Urothelium cell line (cell line): ENCODE data around the gene MAPK1IP1L.
"Not testable (repeated sequence)": the region's sequence is repeated elsewhere in the genome, so short reads cannot be mapped to it uniquely, and the experiment has no call there.

Source experiments
- DNase-seq: peaks from one replicate; pipeline ENCODE4 v3.0.0; 2011; ENCODE audit warnings: low spot score, mixed read lengths
- FAIRE-seq: peaks from 2 replicates; lab custom pipeline; 2011; peaks lifted over from hg19 to GRCh38; lab: Jason Lieb, UNC

MAPK1IP1L gene

GRCh38 chr14:55051423-55052268, at the start of gene MAPK1IP1L:
TSS of gene MAPK1IP1L (plus strand) at chr14:55051647. CDS start at chr14:55061684, 10,037 bp downstream.
- peak; percentile 96 for FAIRE-seq
- peak; percentile 100 for DNase-seq

- no peak for DNase-seq
- peak; percentile 52 for FAIRE-seq
Measured at GRCh38 chr14:55005071-55005470, 46.4 kb upstream of the MAPK1IP1L start.

- peak; percentile 73 for FAIRE-seq
Measured at GRCh38 chr14:55015006-55015405, 36.4 kb upstream of the MAPK1IP1L start.

DNA sequence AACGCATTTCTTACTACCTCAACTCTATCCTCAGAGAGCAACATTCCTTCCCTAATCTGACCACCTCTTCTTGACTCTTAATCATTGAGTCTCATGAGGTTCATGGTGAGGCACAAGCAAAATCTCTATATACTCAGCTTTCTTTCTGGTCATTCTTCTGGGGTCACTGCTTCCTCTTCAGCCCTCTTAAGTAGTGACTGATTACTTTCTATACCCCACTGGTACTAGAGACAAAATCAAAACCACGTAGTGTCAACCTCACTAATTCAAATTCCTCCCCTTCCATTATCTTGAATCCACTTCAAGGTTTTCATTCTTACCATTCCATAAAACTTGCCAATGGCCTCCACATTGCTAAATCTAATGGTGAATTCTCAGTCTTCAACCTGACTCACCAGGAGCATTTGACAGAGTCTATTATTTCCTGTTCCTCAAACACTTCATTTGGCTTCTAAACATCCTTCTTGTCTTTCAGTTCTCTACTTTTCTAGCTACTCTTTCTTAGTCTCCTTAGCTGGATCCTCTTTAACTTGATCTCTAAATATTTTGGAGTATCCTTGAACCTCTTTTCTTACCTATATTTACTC, 31.4 kb upstream of the MAPK1IP1L start:
- DNase-seq (no peak), FAIRE-seq (peak; percentile 46)

More at GRCh38 chr14:55015006-55015405, 36.4 kb upstream of the MAPK1IP1L start:
- no peak for DNase-seq

DNA sequence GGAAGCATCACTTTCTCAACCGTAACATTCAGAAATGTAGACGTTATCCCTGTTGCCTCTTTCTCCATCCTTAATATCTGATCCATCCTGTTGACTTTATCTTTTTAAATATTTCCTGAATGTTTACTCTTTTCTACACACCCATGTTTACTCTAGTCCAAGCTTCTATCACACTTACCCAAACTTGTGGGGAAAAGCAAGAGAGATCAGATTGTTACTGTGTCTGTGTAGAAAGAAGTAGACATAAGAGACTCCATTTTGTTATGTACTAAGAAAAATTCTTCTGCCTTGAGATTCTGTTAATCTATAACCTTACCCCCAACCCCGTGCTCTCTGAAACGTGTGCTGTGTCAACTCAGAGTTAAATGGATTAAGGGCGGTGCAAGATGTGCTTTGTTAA, 27.1 kb upstream of the MAPK1IP1L start:
- FAIRE-seq, DNase-seq: not testable (repeated sequence)

DNA sequence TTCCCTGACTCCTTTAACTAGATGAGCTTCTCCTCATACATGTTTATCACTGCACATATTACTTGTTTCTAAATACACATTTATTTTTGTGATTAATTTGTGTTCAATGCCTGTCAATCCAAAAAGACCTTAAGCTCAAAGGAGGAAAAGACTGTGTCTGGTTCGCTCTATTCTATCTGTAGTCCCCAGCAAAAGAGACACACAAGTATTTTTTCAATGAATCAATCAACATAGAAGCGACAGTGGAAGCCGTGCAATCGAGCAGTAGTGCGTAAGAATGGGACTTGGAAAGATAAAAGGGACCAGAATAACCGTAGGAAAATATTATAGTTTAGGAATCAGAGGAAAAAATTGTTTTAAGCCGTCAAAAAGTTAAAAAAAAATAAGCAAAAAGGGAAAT, 25.5 kb upstream of the MAPK1IP1L start:
- DNase-seq: no peak
- FAIRE-seq: no peak

DNA sequence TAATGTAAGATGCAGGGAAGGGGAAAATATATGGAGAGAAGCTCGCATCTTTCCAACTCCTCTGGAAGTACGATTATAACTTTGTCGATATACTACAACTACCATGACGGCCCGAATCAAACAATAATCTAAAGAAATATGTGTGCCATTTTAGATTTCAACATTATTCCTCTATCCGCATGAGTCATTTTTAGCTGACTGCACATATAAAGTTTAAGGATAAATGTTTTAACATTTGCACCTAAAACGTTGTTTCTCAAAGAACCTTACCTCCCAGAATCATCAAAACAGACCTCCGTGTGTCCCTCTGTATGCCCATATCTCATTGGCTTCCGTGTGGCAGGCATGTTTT, 25.0 kb upstream of the MAPK1IP1L start:
- DNase-seq: no peak
- no peak for FAIRE-seq

DNA sequence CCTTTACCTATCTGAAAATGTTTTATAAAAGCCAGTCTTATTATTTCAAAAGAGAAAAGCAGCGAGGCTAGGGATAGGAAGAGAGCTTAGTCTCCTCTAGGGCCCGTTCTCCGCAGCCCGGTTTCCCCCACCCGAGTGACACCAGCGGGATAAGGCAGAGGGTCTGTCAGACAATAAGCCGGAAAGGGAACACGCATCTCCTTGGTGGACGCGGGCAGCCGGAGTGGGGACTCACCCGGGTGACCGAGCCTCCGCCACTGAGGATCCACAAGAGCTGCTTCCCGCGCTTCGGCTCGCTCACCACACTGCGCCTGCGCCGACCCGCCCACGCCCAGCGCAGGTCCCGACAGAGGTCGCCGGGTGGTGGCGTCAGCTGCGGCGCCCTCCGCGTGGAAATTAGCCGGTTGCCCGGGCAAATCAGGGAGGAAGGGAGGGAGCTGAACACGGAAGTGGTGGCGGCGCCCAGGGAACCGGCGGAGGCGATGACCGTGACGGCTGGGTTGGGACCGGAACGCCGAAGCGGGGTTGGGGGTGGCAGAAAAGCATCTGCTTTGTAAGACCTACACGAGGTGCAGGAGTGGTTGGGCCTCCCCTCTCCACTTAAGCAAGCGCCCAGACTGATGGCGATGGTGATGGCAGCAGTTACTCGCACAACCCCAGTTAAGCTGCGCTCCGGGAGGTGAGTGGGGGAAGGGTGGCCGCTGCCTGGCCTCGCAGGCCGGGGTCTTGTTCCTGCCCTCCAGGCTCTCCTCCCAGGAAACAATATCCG, 24.5 kb upstream of the MAPK1IP1L start, which contains the start of the genes SOCS4 and WDHD1:
SOCS4 (plus strand) TSS at position 444 of the 769 bp plus-strand sequence. CDS start 15,806 bp downstream, outside the sequence.
WDHD1 (minus strand) TSS at position 307 of the 769 bp plus-strand sequence. CDS start 312 bp downstream, outside the sequence.
- DNase-seq (peak; percentile 100), FAIRE-seq (peak; percentile 99)

DNA sequence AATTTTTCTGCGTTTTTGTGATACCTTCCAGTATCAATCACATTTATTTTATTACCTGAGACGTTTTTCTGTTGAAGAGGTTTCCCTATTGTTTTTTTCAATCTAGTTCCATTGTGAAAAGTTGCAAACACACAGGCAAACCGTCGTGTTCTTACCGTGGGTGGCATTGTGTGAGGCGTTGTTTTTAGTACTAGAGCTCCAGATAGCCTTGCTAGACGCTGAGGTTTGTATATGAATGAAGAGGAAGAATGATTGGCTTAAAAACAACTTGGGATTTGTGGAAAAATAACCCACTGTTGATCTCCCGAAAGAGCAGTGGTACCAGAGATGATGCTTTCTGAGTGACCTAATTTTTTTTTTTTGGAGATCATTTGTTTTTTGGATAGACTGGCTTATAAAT, 23.4 kb upstream of the MAPK1IP1L start:
- FAIRE-seq (no peak), DNase-seq (no peak)

DNA sequence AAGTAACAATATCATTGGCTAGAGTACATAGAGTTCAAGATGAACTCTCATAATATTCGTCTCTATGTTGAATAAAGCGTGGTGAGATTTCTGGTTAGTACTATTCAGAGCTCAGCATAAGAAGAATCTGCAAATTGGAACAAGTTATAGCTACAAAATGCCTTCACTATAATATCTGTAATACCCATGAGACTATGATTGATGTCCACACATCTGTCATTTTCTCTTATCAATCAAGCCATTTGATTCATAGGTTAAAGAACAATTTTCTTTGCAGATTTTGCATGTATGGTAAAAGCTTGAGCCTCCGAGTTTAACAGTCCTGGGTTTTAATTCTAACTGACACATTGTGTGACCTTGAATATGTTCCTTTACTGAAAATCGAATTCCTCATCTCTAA, 23.0 kb upstream of the MAPK1IP1L start:
- FAIRE-seq: no peak
- DNase-seq: no peak

GRCh38 chr14:55031190-55031589, 20.3 kb upstream of the MAPK1IP1L start:
- DNase-seq (no peak), FAIRE-seq (no peak)

GRCh38 chr14:55037995-55038394, 13.5 kb upstream of the MAPK1IP1L start:
- FAIRE-seq: not testable (repeated sequence)

GRCh38 chr14:55038708-55039107, 12.7 kb upstream of the MAPK1IP1L start:
- DNase-seq (no peak), FAIRE-seq (no peak)

More at GRCh38 chr14:55037995-55038394, 13.5 kb upstream of the MAPK1IP1L start:
- not testable (repeated sequence) for DNase-seq

DNA sequence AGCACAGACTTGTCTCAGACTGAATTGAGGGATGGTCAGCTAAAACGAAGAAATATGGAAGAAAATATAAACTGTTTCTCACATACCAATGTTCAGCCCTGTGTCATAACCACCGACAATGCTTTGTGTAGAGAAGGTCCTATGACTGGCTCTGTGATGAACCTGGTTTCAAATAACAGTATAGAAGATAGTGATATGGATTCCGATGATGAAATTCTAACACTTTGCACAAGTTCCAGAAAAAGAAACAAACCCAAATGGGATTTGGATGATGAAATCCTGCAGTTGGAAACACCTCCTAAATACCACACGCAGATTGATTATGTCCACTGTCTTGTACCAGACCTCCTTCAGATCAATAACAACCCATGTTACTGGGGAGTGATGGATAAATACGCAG, 7.9 kb upstream of the MAPK1IP1L start:
- FAIRE-seq: peak; percentile 63
- DNase-seq: no peak

DNA sequence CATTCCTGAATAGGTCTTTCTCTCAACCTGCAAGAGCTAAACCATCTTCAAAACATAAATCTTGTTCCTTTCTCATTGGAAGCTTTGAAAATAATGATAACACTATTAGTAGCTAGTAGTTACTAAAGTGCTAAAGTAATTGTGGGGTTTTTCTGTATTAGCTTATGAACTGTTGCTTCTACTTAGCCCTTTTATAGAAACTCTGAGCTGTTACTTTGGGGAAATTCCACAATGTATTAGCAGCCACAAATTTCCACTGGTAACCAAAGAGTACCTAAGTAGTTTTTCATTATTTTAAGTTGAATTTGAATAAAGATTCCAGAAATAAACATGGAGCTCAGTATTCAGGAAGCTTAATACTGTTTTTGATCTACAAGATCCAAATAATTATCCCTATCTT, 6.4 kb upstream of the MAPK1IP1L start:
- FAIRE-seq: no peak

GRCh38 chr14:55047301-55048053, 4.0 kb upstream of the MAPK1IP1L start:
- FAIRE-seq: no peak
- DNase-seq: no peak

More for the DNA sequence above, 6.4 kb upstream of the MAPK1IP1L start:
- no peak for DNase-seq

- DNase-seq (no peak), FAIRE-seq (no peak)
Measured at GRCh38 chr14:55048900-55049436, 2.5 kb upstream of the MAPK1IP1L start.

DNA sequence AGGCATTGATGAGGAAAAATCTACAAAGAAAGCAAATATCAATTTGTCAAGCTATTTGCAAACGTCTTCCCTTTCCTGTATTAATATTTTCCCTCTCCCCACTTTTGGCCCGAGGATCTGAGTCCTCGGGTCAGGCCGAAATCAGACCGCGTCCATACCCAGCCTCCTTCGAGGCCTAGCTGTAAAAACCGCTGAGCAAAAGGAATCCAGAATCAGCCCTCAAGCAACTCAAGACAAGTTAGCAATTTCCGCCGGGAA, 353 bp upstream of the MAPK1IP1L start:
- FAIRE-seq (no peak), DNase-seq (no peak)

DNA sequence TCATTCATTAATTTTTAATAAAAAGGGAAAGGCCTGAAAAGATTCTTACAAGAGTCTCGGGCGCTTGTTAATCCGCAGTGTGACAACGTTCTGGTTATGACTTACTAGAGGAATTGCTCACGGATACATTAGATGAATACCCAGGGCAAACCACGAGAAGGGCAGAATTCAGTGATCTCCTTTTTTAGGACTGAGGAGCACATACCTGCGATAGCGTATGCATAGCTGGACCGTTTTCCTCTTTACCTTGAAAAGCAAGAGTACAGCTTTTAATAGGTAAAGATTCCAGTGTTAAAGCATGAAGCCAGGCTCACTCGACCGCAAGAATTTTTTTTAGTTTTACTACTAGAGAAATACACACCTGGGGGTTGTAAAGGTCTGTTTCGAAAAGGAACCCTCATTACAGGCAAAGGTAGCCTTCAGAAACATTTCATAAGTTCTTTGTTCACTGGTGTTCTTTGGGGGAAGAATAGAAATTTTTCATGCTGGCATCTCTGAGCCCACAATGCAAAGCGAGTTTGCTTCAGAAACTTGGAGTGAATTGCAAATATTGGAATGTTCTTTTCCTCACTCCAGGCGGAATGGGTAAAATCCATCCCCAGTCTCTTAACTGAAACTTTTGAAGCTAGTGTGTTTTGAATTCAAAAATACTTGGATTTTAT, 953 bp downstream of the MAPK1IP1L start:
- DNase-seq: no peak
- FAIRE-seq: no peak

DNA sequence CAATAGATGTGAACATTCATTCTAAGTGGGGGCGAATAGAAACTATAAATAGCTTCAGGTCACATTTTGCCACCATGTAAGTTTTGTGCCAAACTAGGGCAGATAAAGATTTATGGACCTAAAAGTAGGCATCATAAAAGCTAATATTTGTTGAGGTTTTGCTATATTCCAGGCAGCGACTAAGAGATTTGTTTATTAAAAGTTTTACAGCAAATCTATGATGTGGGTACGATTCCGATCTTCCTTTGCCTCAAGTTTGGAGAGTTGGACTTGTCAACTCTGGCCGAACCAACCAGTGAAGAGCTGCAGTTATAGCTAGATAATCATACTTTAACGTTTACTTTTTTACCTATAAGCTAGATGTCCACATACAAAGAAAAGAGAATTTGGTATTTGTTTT, 1.6 kb downstream of the MAPK1IP1L start:
- no peak for FAIRE-seq

More for the DNA sequence above, 1.6 kb downstream of the MAPK1IP1L start:
- no peak for DNase-seq
